ENCODE results near the gene PDLIM5. TPM values are rescaled to one million over a fixed set of nuclear protein-coding genes. Genes with fewer than 3 reads are reported as not detected.
A peak's percentile ranks its signal among the peaks of the same experiment; 100 is the strongest.

The PDLIM5 gene
- total RNA-seq, 5 donors from 2014 or later (not counting 1 experiment from before 2014, with no cell fraction given): 27.1 to 32.0 (median 29.6) TPM

- DNase-seq: no peak
- ChIA-PET CTCF (no interaction called here), POLR2A (no interaction called here)
- H3K27ac Mint-ChIP-seq: no peak overlapping the region
- 100% methylated on average over 1 of the region's 3 CpGs for WGBS (ENCODE audit: insufficient coverage)
- H3K4me1 Mint-ChIP-seq: no peaks in the 10 kb centered on the region
- H3K9me3 Mint-ChIP-seq: no peaks in the 10 kb centered on the region
- no peaks in the 10 kb centered on the region for H3K27me3 Mint-ChIP-seq
- H3K27me3 ChIP-seq (replicated peaks in 1 of 2; ENCODE audit: control insufficient read depth in 2 of 2, extremely low read depth in 1 of 2, insufficient read depth in 2 of 2, low read length in 1 of 2): no peaks in the 10 kb centered on the region
- ATAC-seq (replicated peaks in 1 of 4): no peak
- H3K9me3 ChIP-seq: no peaks in the 10 kb centered on the region
- peaks cover 0 to 11% of the 10 kb centered on the region in 2 donors for H3K36me3 ChIP-seq (ENCODE audit: control insufficient read depth in 2 of 2, extremely low read depth in 1 of 2, insufficient read depth in 1 of 2, low read length in 1 of 2)
- H3K4me1 ChIP-seq (ENCODE audit: control insufficient read depth in 1 of 2, extremely low read depth in 1 of 2, insufficient read depth in 2 of 2, low read length in 2 of 2): no peaks in the 10 kb centered on the region
- peaks cover 11% of the 10 kb centered on the region for H3K36me3 Mint-ChIP-seq
- H3K27ac ChIP-seq (ENCODE audit: low read length): no peak overlapping the region
- H3K4me3 Mint-ChIP-seq: no peak overlapping the region
- no peak overlapping the region for H3K4me3 ChIP-seq (ENCODE audit: control insufficient read depth in 1 of 2, extremely low read depth in 1 of 2, low read length in 1 of 2)
These were observed 124.5 kb downstream of the PDLIM5 start for GRCh38 chr4:94576210-94576609.

GRCh38 chr4:94577136-94577535, 125.4 kb downstream of the PDLIM5 start:
- DNase-seq (no peak), ATAC-seq (replicated peaks in 1 of 4) (no peak)
- Histone ChIP-seq H3K9me3 (no peaks in the 10 kb centered on the region), H3K4me3 (ENCODE audit: control insufficient read depth in 1 of 2, extremely low read depth in 1 of 2, low read length in 1 of 2) (no peak overlapping the region), H3K27ac (ENCODE audit: low read length) (no peak overlapping the region), H3K4me1 (ENCODE audit: control insufficient read depth in 1 of 2, extremely low read depth in 1 of 2, insufficient read depth in 2 of 2, low read length in 2 of 2) (no peaks in the 10 kb centered on the region), H3K27me3 (replicated peaks in 1 of 2; ENCODE audit: control insufficient read depth in 2 of 2, extremely low read depth in 1 of 2, insufficient read depth in 2 of 2, low read length in 1 of 2) (no peaks in the 10 kb centered on the region), H3K36me3 (ENCODE audit: control insufficient read depth in 2 of 2, extremely low read depth in 1 of 2, insufficient read depth in 1 of 2, low read length in 1 of 2) (peaks cover 0 to 11% of the 10 kb centered on the region in 2 donors)
- Mint-ChIP-seq H3K27me3 (no peaks in the 10 kb centered on the region), H3K4me1 (no peaks in the 10 kb centered on the region), H3K9me3 (no peaks in the 10 kb centered on the region), H3K36me3 (peaks cover 14% of the 10 kb centered on the region), H3K4me3 (no peak overlapping the region), H3K27ac (no peak overlapping the region)
- ChIA-PET POLR2A (no interaction called here), CTCF (no interaction called here)
- no CpG with 5 or more reads among the region's 1 CpG for WGBS (ENCODE audit: insufficient coverage)

- ChIA-PET CTCF (no interaction called here), POLR2A (no interaction called here)
- no peak overlapping the region for H3K4me3 Mint-ChIP-seq
- H3K4me1 Mint-ChIP-seq: no peaks in the 10 kb centered on the region
- no peak for DNase-seq
- no peaks in the 10 kb centered on the region for H3K9me3 Mint-ChIP-seq
- H3K4me3 ChIP-seq (ENCODE audit: control insufficient read depth in 1 of 2, extremely low read depth in 1 of 2, low read length in 1 of 2): no peak overlapping the region
- WGBS (ENCODE audit: insufficient coverage): no CpG with 5 or more reads among the region's 2 CpGs
- H3K4me1 ChIP-seq (ENCODE audit: control insufficient read depth in 1 of 2, extremely low read depth in 1 of 2, insufficient read depth in 2 of 2, low read length in 2 of 2): no peaks in the 10 kb centered on the region
- H3K36me3 Mint-ChIP-seq: peaks cover 14% of the 10 kb centered on the region
- no peak overlapping the region for H3K27ac ChIP-seq (ENCODE audit: low read length)
- ATAC-seq (replicated peaks in 1 of 4): no peak
- no peaks in the 10 kb centered on the region for H3K27me3 Mint-ChIP-seq
- H3K36me3 ChIP-seq (ENCODE audit: control insufficient read depth in 2 of 2, extremely low read depth in 1 of 2, insufficient read depth in 1 of 2, low read length in 1 of 2): peaks cover 0 to 11% of the 10 kb centered on the region in 2 donors
- no peaks in the 10 kb centered on the region for H3K9me3 ChIP-seq
- H3K27ac Mint-ChIP-seq: no peak overlapping the region
- no peaks in the 10 kb centered on the region for H3K27me3 ChIP-seq (replicated peaks in 1 of 2; ENCODE audit: control insufficient read depth in 2 of 2, extremely low read depth in 1 of 2, insufficient read depth in 2 of 2, low read length in 1 of 2)
These were observed 126.5 kb downstream of the PDLIM5 start for GRCh38 chr4:94578195-94578594.

GRCh38 chr4:94581766-94582165, 130.0 kb downstream of the PDLIM5 start:
- ChIA-PET CTCF (interaction anchor here in 1 of 2 donors (0.6 kb wide), 1 partner anchor 38 kb away, joined by 4 read pairs; no protein-coding TSS in a partner anchor), POLR2A (no interaction called here)
- Histone ChIP-seq H3K36me3 (ENCODE audit: control insufficient read depth in 2 of 2, extremely low read depth in 1 of 2, insufficient read depth in 1 of 2, low read length in 1 of 2) (no peaks in the 10 kb centered on the region), H3K27ac (ENCODE audit: low read length) (no peak overlapping the region), H3K9me3 (no peaks in the 10 kb centered on the region), H3K4me3 (ENCODE audit: control insufficient read depth in 1 of 2, extremely low read depth in 1 of 2, low read length in 1 of 2) (no peak overlapping the region), H3K4me1 (ENCODE audit: control insufficient read depth in 1 of 2, extremely low read depth in 1 of 2, insufficient read depth in 2 of 2, low read length in 2 of 2) (no peaks in the 10 kb centered on the region), H3K27me3 (replicated peaks in 1 of 2; ENCODE audit: control insufficient read depth in 2 of 2, extremely low read depth in 1 of 2, insufficient read depth in 2 of 2, low read length in 1 of 2) (no peaks in the 10 kb centered on the region)
- no peaks in the 10 kb centered on the region for H3K27me3 Mint-ChIP-seq
- H3K36me3 Mint-ChIP-seq: peaks cover 16% of the 10 kb centered on the region
- ATAC-seq (replicated peaks in 1 of 4): no peak
- no CpG with 5 or more reads among the region's 2 CpGs for WGBS (ENCODE audit: insufficient coverage)
- DNase-seq: no peak
- H3K4me3 Mint-ChIP-seq: no peak overlapping the region
- peaks cover 0 to 3% (median 0%) of the 10 kb centered on the region in 3 donors for H3K4me1 Mint-ChIP-seq
- no peaks in the 10 kb centered on the region for H3K9me3 Mint-ChIP-seq
- no peak overlapping the region for H3K27ac Mint-ChIP-seq

- no CpG with 5 or more reads among the region's 2 CpGs for WGBS (ENCODE audit: insufficient coverage)
- peaks cover 0 to 3% (median 0%) of the 10 kb centered on the region in 3 donors for H3K4me1 Mint-ChIP-seq
- H3K4me3 Mint-ChIP-seq: no peak overlapping the region
- H3K27me3 Mint-ChIP-seq: no peaks in the 10 kb centered on the region
- no peak for DNase-seq
- Histone ChIP-seq H3K36me3 (ENCODE audit: control insufficient read depth in 2 of 2, extremely low read depth in 1 of 2, insufficient read depth in 1 of 2, low read length in 1 of 2) (no peaks in the 10 kb centered on the region), H3K27me3 (replicated peaks in 1 of 2; ENCODE audit: control insufficient read depth in 2 of 2, extremely low read depth in 1 of 2, insufficient read depth in 2 of 2, low read length in 1 of 2) (no peaks in the 10 kb centered on the region), H3K4me1 (ENCODE audit: control insufficient read depth in 1 of 2, extremely low read depth in 1 of 2, insufficient read depth in 2 of 2, low read length in 2 of 2) (no peaks in the 10 kb centered on the region), H3K9me3 (no peaks in the 10 kb centered on the region), H3K27ac (ENCODE audit: low read length) (no peak overlapping the region), H3K4me3 (ENCODE audit: control insufficient read depth in 1 of 2, extremely low read depth in 1 of 2, low read length in 1 of 2) (no peak overlapping the region)
- ATAC-seq (replicated peaks in 1 of 4): no peak
- peaks cover 23% of the 10 kb centered on the region for H3K36me3 Mint-ChIP-seq
- H3K9me3 Mint-ChIP-seq: no peaks in the 10 kb centered on the region
- ChIA-PET CTCF (no interaction called here), POLR2A (no interaction called here)
- H3K27ac Mint-ChIP-seq: no peak overlapping the region
These were observed 130.8 kb downstream of the PDLIM5 start for GRCh38 chr4:94582517-94582916.

GRCh38 chr4:94583914-94584641, 132.3 kb downstream of the PDLIM5 start:
- H3K4me1 ChIP-seq (ENCODE audit: control insufficient read depth in 1 of 2, extremely low read depth in 1 of 2, insufficient read depth in 2 of 2, low read length in 2 of 2): no peaks in the 10 kb centered on the region
- H3K27ac ChIP-seq (ENCODE audit: low read length): no peak overlapping the region
- Mint-ChIP-seq H3K9me3 (no peaks in the 10 kb centered on the region), H3K27me3 (no peaks in the 10 kb centered on the region), H3K4me3 (no peak overlapping the region), H3K4me1 (peaks cover 0 to 3% (median 0%) of the 10 kb centered on the region in 3 donors), H3K36me3 (peaks cover 28% of the 10 kb centered on the region), H3K27ac (no peak overlapping the region)
- CTCF ChIA-PET: no interaction called here
- POLR2A ChIA-PET: no interaction called here
- no peak overlapping the region for H3K4me3 ChIP-seq (ENCODE audit: control insufficient read depth in 1 of 2, extremely low read depth in 1 of 2, low read length in 1 of 2)
- no CpG with 5 or more reads among the region's 3 CpGs for WGBS (ENCODE audit: insufficient coverage)
- ATAC-seq (replicated peaks in 1 of 4) (no peak), DNase-seq (peak in 5 of 35 experiments; percentile 2 to 29 (median 8))
- H3K27me3 ChIP-seq (replicated peaks in 1 of 2; ENCODE audit: control insufficient read depth in 2 of 2, extremely low read depth in 1 of 2, insufficient read depth in 2 of 2, low read length in 1 of 2): no peaks in the 10 kb centered on the region
- no peaks in the 10 kb centered on the region for H3K36me3 ChIP-seq (ENCODE audit: control insufficient read depth in 2 of 2, extremely low read depth in 1 of 2, insufficient read depth in 1 of 2, low read length in 1 of 2)
- no peaks in the 10 kb centered on the region for H3K9me3 ChIP-seq
